Mucosa of rectum (tissue), 2 donors: ENCODE data around the gene CSK.
A peak's percentile ranks its signal among the peaks of the same experiment; 100 is the strongest.
"Not testable (repeated sequence)": the region's sequence is repeated elsewhere in the genome, so short reads cannot be mapped to it uniquely, and the experiment has no call there.

Experiments used
- H3K27ac ChIP-seq, 2 donors: one replicate each; pipeline ENCODE4 v1.7.0; 2013; ENCODE audit warnings: inconsistent platforms in 2 of 2, low read depth in 2 of 2, low read length in 2 of 2
- H3K27me3 ChIP-seq, 2 donors: one replicate each; pipeline ENCODE4 v1.7.0; 2013; ENCODE audit warnings: low read length in 2 of 2; ENCODE audit not compliant: control insufficient read depth in 2 of 2, insufficient read depth in 2 of 2
- H3K36me3 ChIP-seq, 2 donors: one replicate each; pipeline ENCODE4 v1.7.0; 2013; ENCODE audit warnings: low read length in 2 of 2; ENCODE audit not compliant: control insufficient read depth in 2 of 2, insufficient read depth in 2 of 2
- H3K4me1 ChIP-seq, 2 donors: one replicate each; pipeline ENCODE4 v1.7.0; 2013; ENCODE audit warnings: low read length in 2 of 2, mild to moderate bottlenecking in 1 of 2; ENCODE audit not compliant: control insufficient read depth in 2 of 2, insufficient read depth in 2 of 2
- H3K4me3 ChIP-seq, 2 donors: one replicate each; pipeline ENCODE4 v1.7.0; 2013; ENCODE audit warnings: low read length in 2 of 2
- H3K9ac ChIP-seq, 2 donors: one replicate each; pipeline ENCODE4 v1.7.0; 2013; ENCODE audit warnings: low read length in 2 of 2, low read depth in 1 of 2, mild to moderate bottlenecking in 1 of 2
- H3K9me3 ChIP-seq, 2 donors: one replicate each; pipeline ENCODE4 v1.7.0; 2013; ENCODE audit warnings: low read length in 2 of 2; ENCODE audit not compliant: control insufficient read depth in 2 of 2
- donor health status: healthy.
- donor health status: Normal muscosa, but diverticular disease.

Gene CSK

DNA sequence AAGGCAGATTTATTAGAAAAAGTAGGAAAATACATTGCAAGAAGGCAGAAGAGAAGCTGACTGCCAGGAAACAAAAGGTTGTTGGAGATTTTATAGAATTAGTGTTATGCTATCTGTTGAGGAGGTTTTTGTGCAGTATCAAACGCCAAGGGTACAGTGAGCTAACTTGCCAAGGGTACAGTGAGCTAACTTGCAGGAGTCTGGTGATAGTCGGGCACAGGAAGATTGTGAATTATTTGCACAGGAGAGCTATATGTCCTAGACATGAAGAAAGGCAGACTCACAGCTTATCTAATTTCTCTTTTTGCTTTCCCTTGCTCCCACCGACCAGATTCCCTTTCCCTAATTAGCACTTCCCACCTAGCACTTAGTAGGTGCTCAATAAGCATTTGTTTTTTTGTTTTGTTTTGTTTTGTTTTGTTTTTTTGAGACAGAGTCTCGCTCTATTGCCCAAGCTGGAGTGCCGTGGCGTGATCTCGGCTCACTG lies 2.7 kb upstream of the CSK start:
- Histone ChIP-seq H3K27ac (peak overlapping the region; percentile 46 to 86), H3K36me3 (no peaks in the 10 kb centered on the region), H3K9me3 (no peaks in the 10 kb centered on the region), H3K9ac (peak overlapping the region in 1 of 2 donors; percentile 5), H3K27me3 (no peaks in the 10 kb centered on the region), H3K4me1 (peaks cover 62 to 69% of the 10 kb centered on the region in 2 donors), H3K4me3 (no peak overlapping the region)

GRCh38 chr15:74780523-74781430 lies 1.1 kb upstream of the CSK start:
- peaks cover 6 to 7% of the 10 kb centered on the region in 2 donors for H3K36me3 ChIP-seq
- peak overlapping the region; percentile 54 to 70 for H3K9ac ChIP-seq
- peaks cover 57 to 68% of the 10 kb centered on the region in 2 donors for H3K4me1 ChIP-seq
- no peaks in the 10 kb centered on the region for H3K27me3 ChIP-seq
- H3K27ac ChIP-seq = peak overlapping the region; percentile 80 to 86
- peak overlapping the region; percentile 44 to 76 for H3K4me3 ChIP-seq
- no peaks in the 10 kb centered on the region for H3K9me3 ChIP-seq

DNA sequence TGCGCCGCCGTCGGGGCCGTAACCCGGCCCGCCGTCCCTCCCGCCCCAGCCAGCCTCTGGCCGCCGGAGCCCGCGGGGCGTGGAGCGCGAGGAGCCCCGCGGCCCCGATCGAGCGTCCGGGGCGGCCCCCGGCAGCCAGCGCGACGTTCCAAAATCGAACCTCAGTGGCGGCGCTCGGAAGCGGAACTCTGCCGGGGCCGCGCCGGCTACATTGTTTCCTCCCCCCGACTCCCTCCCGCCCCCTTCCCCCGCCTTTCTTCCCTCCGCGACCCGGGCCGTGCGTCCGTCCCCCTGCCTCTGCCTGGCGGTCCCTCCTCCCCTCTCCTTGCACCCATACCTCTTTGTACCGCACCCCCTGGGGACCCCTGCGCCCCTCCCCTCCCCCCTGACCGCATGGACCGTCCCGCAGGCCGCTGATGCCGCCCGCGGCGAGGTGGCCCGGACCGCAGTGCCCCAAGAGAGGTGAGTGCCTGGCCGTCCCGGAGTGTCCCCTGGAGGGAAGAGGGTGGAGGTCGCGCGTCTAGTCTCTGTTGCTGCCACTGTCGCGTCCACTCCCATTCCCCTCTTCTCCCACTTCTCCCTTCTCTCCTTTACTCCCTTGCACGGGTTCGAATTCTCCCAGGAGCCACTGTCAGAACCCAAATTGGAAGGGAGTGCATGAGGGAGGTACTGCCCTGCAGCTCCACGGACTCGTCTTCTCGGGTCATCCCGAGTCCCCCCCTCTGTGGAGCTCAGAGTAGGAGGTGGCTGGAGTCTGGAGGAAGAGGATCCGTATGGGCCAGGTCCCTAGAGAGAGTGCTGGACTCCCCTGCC lies 585 bp downstream of the CSK start:
- Histone ChIP-seq H3K9ac (peak overlapping the region; percentile 61 to 90), H3K9me3 (no peaks in the 10 kb centered on the region), H3K27me3 (no peaks in the 10 kb centered on the region), H3K36me3 (peaks cover 6 to 7% of the 10 kb centered on the region in 2 donors), H3K27ac (peak overlapping the region; percentile 35 to 86), H3K4me1 (peaks cover 69 to 74% of the 10 kb centered on the region in 2 donors), H3K4me3 (peak overlapping the region; percentile 67 to 90)

- H3K4me3 ChIP-seq = peak overlapping the region; percentile 67 to 90
- peak overlapping the region; percentile 61 to 90 for H3K9ac ChIP-seq
- H3K4me1 ChIP-seq = peaks cover 69 to 74% of the 10 kb centered on the region in 2 donors
- no peaks in the 10 kb centered on the region for H3K27me3 ChIP-seq
- H3K27ac ChIP-seq = peak overlapping the region; percentile 35 to 86
- peaks cover 6 to 7% of the 10 kb centered on the region in 2 donors for H3K36me3 ChIP-seq
- no peaks in the 10 kb centered on the region for H3K9me3 ChIP-seq
These were observed 1.4 kb downstream of the CSK start for GRCh38 chr15:74783072-74783807.

GRCh38 chr15:74783808-74784175 lies 1.9 kb downstream of the CSK start:
- Histone ChIP-seq H3K9ac (peak overlapping the region; percentile 61 to 90), H3K36me3 (peaks cover 6 to 7% of the 10 kb centered on the region in 2 donors), H3K27me3 (no peaks in the 10 kb centered on the region), H3K4me1 (peaks cover 69 to 75% of the 10 kb centered on the region in 2 donors), H3K9me3 (no peaks in the 10 kb centered on the region), H3K27ac (peak overlapping the region; percentile 35 to 86), H3K4me3 (peak overlapping the region; percentile 67 to 90)

GRCh38 chr15:74784426-74785193 lies 2.7 kb downstream of the CSK start:
- Histone ChIP-seq H3K9me3 (no peaks in the 10 kb centered on the region), H3K9ac (peak overlapping the region; percentile 6 to 90), H3K27ac (peak overlapping the region; percentile 67 to 86), H3K4me3 (peak overlapping the region; percentile 24 to 90), H3K27me3 (no peaks in the 10 kb centered on the region), H3K36me3 (peaks cover 6 to 7% of the 10 kb centered on the region in 2 donors), H3K4me1 (peaks cover 75 to 77% of the 10 kb centered on the region in 2 donors)

- Histone ChIP-seq H3K9ac (peak overlapping the region; percentile 42 to 70), H3K36me3 (peaks cover 6 to 7% of the 10 kb centered on the region in 2 donors), H3K27ac (peak overlapping the region; percentile 67 to 86)
These were observed 3.5 kb downstream of the CSK start for GRCh38 chr15:74785194-74786032.

GRCh38 chr15:74786081-74786480 lies 4.2 kb downstream of the CSK start:
- H3K9ac ChIP-seq = peak overlapping the region; percentile 16 to 20
- H3K27ac ChIP-seq = peak overlapping the region; percentile 79 to 86
- not testable (repeated sequence) for H3K36me3 ChIP-seq, H3K27me3 ChIP-seq, H3K9me3 ChIP-seq
- H3K4me1 ChIP-seq = peaks cover 76 to 79% of the 10 kb centered on the region in 2 donors
- H3K4me3 ChIP-seq = peak overlapping the region in 1 of 2 donors; percentile 60

More at GRCh38 chr15:74785194-74786032, 3.5 kb downstream of the CSK start:
- H3K27me3 ChIP-seq = no peaks in the 10 kb centered on the region
- no peaks in the 10 kb centered on the region for H3K9me3 ChIP-seq
- H3K4me3 ChIP-seq = peak overlapping the region; percentile 31 to 90
- peaks cover 77 to 79% of the 10 kb centered on the region in 2 donors for H3K4me1 ChIP-seq
